HEK293 (cell line): ENCODE data around the gene KRT7.

Source experiments
- CTCF ChIA-PET: fragments of 350-600 bp; formaldehyde crosslinking; extraction: SDS; loops from one replicate; lab custom pipeline; 2021; ENCODE audit warnings: antibody characterized with exemption; lab: Yijun Ruan, JAX
- POLR2A ChIA-PET: fragments of 300-600 bp; formaldehyde crosslinking; extraction: SDS; loops from one replicate; lab custom pipeline; 2020; ENCODE audit warnings: antibody characterized with exemption, inconsistent platforms; lab: Yijun Ruan, JAX
- H3K27ac ChIP-seq: fragments of 200-500 bp; sonication (Bioruptor generic); 2 replicates; pipeline ENCODE4 v1.5.1; 2014; ENCODE audit warnings: low read depth, low read length, control low read depth, inconsistent platforms; ENCODE audit errors: extremely low read depth
- H3K36me3 ChIP-seq, 2 experiments: fragments of 200-500 bp in 1 of 2; sonication (Bioruptor generic) in 1 of 2; 1 replicate in 1 of 2; 2 replicates in 1 of 2; pipeline ENCODE4 v1.5.1; 2014 to 2017; ENCODE audit warnings: inconsistent platforms in 2 of 2, low read length in 2 of 2; ENCODE audit not compliant: control insufficient read depth in 2 of 2, insufficient read depth in 1 of 2
- H3K4me1 ChIP-seq: fragments of 200-500 bp; sonication (Bioruptor generic); 2 replicates; pipeline ENCODE4 v1.5.1; 2014; ENCODE audit warnings: mild to moderate bottlenecking, low read length, inconsistent platforms; ENCODE audit not compliant: control insufficient read depth, insufficient read depth
- H3K4me3 ChIP-seq: 2 replicates; pipeline ENCODE4 v1.5.1; 2011; ENCODE audit warnings: low read depth, mild to moderate bottlenecking, control low read depth, low read length, moderate library complexity
- H3K9me3 ChIP-seq: fragments of 200-500 bp; sonication (Bioruptor generic); 2 replicates; pipeline ENCODE4 v1.5.1; 2014; ENCODE audit warnings: low read depth, low read length, inconsistent platforms; ENCODE audit not compliant: control insufficient read depth, insufficient read depth
- FEZF1 ChIP-seq: fragments of 450-650 bp; formaldehyde crosslinking; IDR thresholded peaks from 2 replicates; pipeline ENCODE4 v1.5.1; 2016; ENCODE audit warnings: missing biosample characterization, missing genetic modification characterization
- GLI2 ChIP-seq: fragments of 450-650 bp; formaldehyde crosslinking; IDR thresholded peaks from 2 replicates; pipeline ENCODE4; 2017; ENCODE audit warnings: missing biosample characterization, missing genetic modification characterization, low read depth, borderline replicate concordance
- GLIS1 ChIP-seq: fragments of 450-650 bp; formaldehyde crosslinking; IDR thresholded peaks from 2 replicates; pipeline ENCODE4 v1.5.1; 2016; ENCODE audit warnings: missing biosample characterization, missing genetic modification characterization
- OSR2 ChIP-seq: fragments of 450-650 bp; formaldehyde crosslinking; IDR thresholded peaks from 2 replicates; pipeline ENCODE4 v1.5.1; 2016; ENCODE audit warnings: missing biosample characterization, missing genetic modification characterization
- OVOL3 ChIP-seq: fragments of 450-650 bp; formaldehyde crosslinking; IDR thresholded peaks from 2 replicates; pipeline ENCODE4 v1.5.1; 2016; ENCODE audit warnings: missing biosample characterization, missing genetic modification characterization
- WT1 ChIP-seq: fragments of 450-650 bp; formaldehyde crosslinking; IDR thresholded peaks from 2 replicates; pipeline ENCODE4 v1.5.1; 2016; ENCODE audit warnings: missing biosample characterization, missing genetic modification characterization
- ZFP37 ChIP-seq: fragments of 450-650 bp; formaldehyde crosslinking; IDR thresholded peaks from 2 replicates; pipeline ENCODE4 v1.5.1; 2016; ENCODE audit warnings: missing biosample characterization, missing genetic modification characterization
- ZNF133 ChIP-seq: fragments of 450-650 bp; formaldehyde crosslinking; IDR thresholded peaks from 2 replicates; pipeline ENCODE4 v1.5.1; 2016; ENCODE audit warnings: missing biosample characterization, missing genetic modification characterization
- ZNF146 ChIP-seq: fragments of 450-650 bp; formaldehyde crosslinking; IDR thresholded peaks from 2 replicates; pipeline ENCODE4 v1.5.1; 2016; ENCODE audit warnings: missing biosample characterization, missing genetic modification characterization
- ZNF202 ChIP-seq: fragments of 450-650 bp; formaldehyde crosslinking; IDR thresholded peaks from 2 replicates; pipeline ENCODE4 v1.5.1; 2016; ENCODE audit warnings: missing biosample characterization, missing genetic modification characterization, borderline replicate concordance
- ZNF292 ChIP-seq: fragments of 450-650 bp; formaldehyde crosslinking; IDR thresholded peaks from 2 replicates; pipeline ENCODE4 v1.5.1; 2016; ENCODE audit warnings: low read depth, missing biosample characterization, missing genetic modification characterization, borderline replicate concordance
- ZNF473 ChIP-seq: fragments of 450-650 bp; formaldehyde crosslinking; IDR thresholded peaks from 2 replicates; pipeline ENCODE4 v1.5.1; 2017; ENCODE audit warnings: missing biosample characterization, missing genetic modification characterization
- ZNF510 ChIP-seq: fragments of 450-650 bp; formaldehyde crosslinking; IDR thresholded peaks from 2 replicates; pipeline ENCODE4 v1.5.1; 2018; ENCODE audit warnings: mild to moderate bottlenecking, missing genetic modification characterization, missing biosample characterization; ENCODE audit not compliant: insufficient replicate concordance
- ZNF521 ChIP-seq: fragments of 450-650 bp; formaldehyde crosslinking; IDR thresholded peaks from 2 replicates; pipeline ENCODE4 v1.5.1; 2017; ENCODE audit warnings: missing biosample characterization, mild to moderate bottlenecking, missing genetic modification characterization
- ZNF555 ChIP-seq: fragments of 450-650 bp; formaldehyde crosslinking; conservative IDR thresholded peaks from 2 replicates; pipeline ENCODE4 v1.5.1; 2017; ENCODE audit warnings: missing biosample characterization, mild to moderate bottlenecking, missing genetic modification characterization, inconsistent platforms
- ZNF629 ChIP-seq: fragments of 450-650 bp; formaldehyde crosslinking; IDR thresholded peaks from 2 replicates; pipeline ENCODE4 v1.5.1; 2017; ENCODE audit warnings: missing biosample characterization, missing genetic modification characterization
- ZNF707 ChIP-seq: fragments of 450-650 bp; formaldehyde crosslinking; IDR thresholded peaks from 2 replicates; pipeline ENCODE4 v1.5.1; 2016; ENCODE audit warnings: missing biosample characterization, missing genetic modification characterization
- ZNF76 ChIP-seq: fragments of 450-650 bp; formaldehyde crosslinking; IDR thresholded peaks from 2 replicates; pipeline ENCODE4; 2016; ENCODE audit warnings: low read depth, missing biosample characterization, missing genetic modification characterization, borderline replicate concordance
- ZNF777 ChIP-seq: fragments of 450-650 bp; formaldehyde crosslinking; IDR thresholded peaks from 2 replicates; pipeline ENCODE4 v1.5.1; 2017; ENCODE audit warnings: missing biosample characterization, missing genetic modification characterization, borderline replicate concordance
- ZNF837 ChIP-seq: fragments of 450-650 bp; formaldehyde crosslinking; IDR thresholded peaks from 2 replicates; pipeline ENCODE4 v1.5.1; 2016; ENCODE audit warnings: missing biosample characterization, missing genetic modification characterization
- TF ChIP-seq, protein P1 (sequence below): fragments of 450-650 bp; formaldehyde crosslinking; IDR thresholded peaks from 2 replicates; pipeline ENCODE4 v1.5.1; 2016; ENCODE audit warnings: missing biosample characterization, missing genetic modification characterization, low read depth
- TF ChIP-seq, protein P2 (sequence below): fragments of 450-650 bp; IDR thresholded peaks from 2 replicates; pipeline ENCODE4 v1.5.1; 2018; ENCODE audit warnings: missing biosample characterization, missing genetic modification characterization
- TF ChIP-seq, protein P3 (sequence below): fragments of 450-650 bp; formaldehyde crosslinking; IDR thresholded peaks from 2 replicates; pipeline ENCODE4 v1.5.1; 2016; ENCODE audit warnings: missing biosample characterization, missing genetic modification characterization

Gene KRT7

DNA sequence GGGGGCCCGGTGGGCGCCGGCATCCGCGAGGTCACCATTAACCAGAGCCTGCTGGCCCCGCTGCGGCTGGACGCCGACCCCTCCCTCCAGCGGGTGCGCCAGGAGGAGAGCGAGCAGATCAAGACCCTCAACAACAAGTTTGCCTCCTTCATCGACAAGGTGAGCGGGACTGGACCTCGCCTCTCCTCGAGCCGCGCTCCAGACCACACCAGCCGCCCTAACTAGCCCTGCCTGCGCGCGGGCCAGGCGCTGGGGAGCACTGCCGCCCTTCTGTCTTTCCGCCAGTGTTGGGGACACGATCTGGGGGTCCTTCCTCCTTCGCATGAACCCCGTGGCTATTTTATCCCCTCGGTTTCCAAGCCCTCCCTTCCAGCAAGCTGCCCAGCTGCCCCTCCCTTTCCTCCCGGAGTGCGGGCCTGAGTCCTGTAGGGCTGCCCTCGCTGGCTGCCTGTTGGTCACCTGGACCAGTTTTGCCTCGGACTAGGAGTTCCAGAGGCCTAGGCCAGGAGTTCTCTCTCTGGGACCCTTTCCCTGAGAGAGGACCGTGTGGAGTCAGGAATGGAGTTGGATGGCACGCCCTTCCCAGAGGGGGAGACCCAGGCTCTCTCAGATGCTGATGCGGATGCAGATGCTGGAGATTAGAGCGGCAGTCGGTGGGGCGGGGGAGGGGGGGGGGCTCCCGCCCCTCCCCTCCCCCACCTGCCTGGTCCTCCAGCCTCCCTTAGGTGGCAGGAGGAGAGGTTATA is 592 bp downstream of the KRT7 start:
- no peaks in the 10 kb centered on the region for H3K36me3 ChIP-seq

DNA sequence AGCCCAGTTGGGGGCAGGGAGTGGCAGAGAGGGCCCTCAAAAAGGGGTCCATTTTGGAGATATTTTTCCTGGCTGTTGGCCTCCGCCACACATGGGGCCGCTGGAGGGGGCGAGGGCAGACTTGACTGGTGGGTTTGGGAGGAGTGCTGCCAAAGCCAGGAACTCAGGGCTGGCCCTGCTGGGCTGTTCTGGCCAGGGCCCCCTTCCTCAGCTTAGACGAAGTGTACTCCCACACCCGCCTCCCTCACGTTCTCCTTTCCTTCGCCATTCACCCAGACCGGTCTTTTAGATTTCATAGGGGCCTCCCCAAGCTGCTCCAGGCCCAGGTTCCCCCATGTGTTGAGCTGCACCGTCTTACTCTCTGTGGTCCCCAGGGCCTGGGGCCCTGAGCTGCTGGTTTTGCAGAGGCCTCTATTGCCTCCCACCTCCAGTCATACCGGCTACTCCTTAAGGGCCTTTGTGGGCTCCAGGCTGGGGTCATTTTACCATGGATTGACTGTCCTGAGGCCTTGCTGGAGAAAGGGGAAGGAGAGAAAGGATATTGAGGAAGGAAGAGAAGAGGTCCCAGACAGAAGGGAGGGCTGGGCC is 1.3 kb downstream of the KRT7 start:
- CTCF ChIA-PET: interaction anchor here (1.3 to 6.5 kb wide), 2 partner anchors 13 to 45 kb away, joined by 4 to 29 read pairs; no protein-coding TSS in a partner anchor
- Histone ChIP-seq H3K9me3 (no peaks in the 10 kb centered on the region), H3K4me1 (no peaks in the 10 kb centered on the region), H3K36me3 (no peaks in the 10 kb centered on the region), H3K27ac (no peak overlapping the region), H3K4me3 (no peak overlapping the region)
- TF ChIP-seq ZNF133: no peak
- TF ChIP-seq ZNF510: no peak
- TF ChIP-seq ZNF473 (tag by site-specific recombination): no peak
- no peak for TF ChIP-seq ZNF777 (tag by site-specific recombination)
- TF ChIP-seq GLIS1: no peak
- TF ChIP-seq ZNF521 (tag by site-specific recombination): no peak
- TF ChIP-seq ZNF555 (tag by site-specific recombination): no peak
- no peak for TF ChIP-seq FEZF1 (tag by site-specific recombination)
- TF ChIP-seq, protein P1, sequence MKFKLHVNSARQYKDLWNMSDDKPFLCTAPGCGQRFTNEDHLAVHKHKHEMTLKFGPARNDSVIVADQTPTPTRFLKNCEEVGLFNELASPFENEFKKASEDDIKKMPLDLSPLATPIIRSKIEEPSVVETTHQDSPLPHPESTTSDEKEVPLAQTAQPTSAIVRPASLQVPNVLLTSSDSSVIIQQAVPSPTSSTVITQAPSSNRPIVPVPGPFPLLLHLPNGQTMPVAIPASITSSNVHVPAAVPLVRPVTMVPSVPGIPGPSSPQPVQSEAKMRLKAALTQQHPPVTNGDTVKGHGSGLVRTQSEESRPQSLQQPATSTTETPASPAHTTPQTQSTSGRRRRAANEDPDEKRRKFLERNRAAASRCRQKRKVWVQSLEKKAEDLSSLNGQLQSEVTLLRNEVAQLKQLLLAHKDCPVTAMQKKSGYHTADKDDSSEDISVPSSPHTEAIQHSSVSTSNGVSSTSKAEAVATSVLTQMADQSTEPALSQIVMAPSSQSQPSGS (tag by site-specific recombination): no peak
- POLR2A ChIA-PET: no interaction called here

More for the DNA sequence above, 592 bp downstream of the KRT7 start:
- no peaks in the 10 kb centered on the region for H3K9me3 ChIP-seq
- no peak for TF ChIP-seq ZNF707 (tag by site-specific recombination)
- no peak for TF ChIP-seq ZFP37 (tag by site-specific recombination)
- no peak for TF ChIP-seq OVOL3 (tag by site-specific recombination)
- TF ChIP-seq ZNF146 (tag by site-specific recombination): no peak
- TF ChIP-seq ZNF292 (tag by site-specific recombination): no peak
- TF ChIP-seq, protein P2, sequence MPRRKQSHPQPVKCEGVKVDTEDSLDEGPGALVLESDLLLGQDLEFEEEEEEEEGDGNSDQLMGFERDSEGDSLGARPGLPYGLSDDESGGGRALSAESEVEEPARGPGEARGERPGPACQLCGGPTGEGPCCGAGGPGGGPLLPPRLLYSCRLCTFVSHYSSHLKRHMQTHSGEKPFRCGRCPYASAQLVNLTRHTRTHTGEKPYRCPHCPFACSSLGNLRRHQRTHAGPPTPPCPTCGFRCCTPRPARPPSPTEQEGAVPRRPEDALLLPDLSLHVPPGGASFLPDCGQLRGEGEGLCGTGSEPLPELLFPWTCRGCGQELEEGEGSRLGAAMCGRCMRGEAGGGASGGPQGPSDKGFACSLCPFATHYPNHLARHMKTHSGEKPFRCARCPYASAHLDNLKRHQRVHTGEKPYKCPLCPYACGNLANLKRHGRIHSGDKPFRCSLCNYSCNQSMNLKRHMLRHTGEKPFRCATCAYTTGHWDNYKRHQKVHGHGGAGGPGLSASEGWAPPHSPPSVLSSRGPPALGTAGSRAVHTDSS (tag by site-specific recombination): no peak
- TF ChIP-seq GLI2 (tag by site-specific recombination): no peak
- TF ChIP-seq WT1 (tag by site-specific recombination): no peak
- TF ChIP-seq, all 188 proteins: peak for 0
- Histone ChIP-seq H3K27ac (no peak overlapping the region), H3K4me1 (no peaks in the 10 kb centered on the region), H3K4me3 (no peak overlapping the region)
- ChIA-PET CTCF (interaction anchor here (0.6 to 6.5 kb wide), 3 partner anchors 12 to 862 kb away, joined by 3 to 29 read pairs (median 4); no protein-coding TSS in a partner anchor), POLR2A (no interaction called here)

DNA sequence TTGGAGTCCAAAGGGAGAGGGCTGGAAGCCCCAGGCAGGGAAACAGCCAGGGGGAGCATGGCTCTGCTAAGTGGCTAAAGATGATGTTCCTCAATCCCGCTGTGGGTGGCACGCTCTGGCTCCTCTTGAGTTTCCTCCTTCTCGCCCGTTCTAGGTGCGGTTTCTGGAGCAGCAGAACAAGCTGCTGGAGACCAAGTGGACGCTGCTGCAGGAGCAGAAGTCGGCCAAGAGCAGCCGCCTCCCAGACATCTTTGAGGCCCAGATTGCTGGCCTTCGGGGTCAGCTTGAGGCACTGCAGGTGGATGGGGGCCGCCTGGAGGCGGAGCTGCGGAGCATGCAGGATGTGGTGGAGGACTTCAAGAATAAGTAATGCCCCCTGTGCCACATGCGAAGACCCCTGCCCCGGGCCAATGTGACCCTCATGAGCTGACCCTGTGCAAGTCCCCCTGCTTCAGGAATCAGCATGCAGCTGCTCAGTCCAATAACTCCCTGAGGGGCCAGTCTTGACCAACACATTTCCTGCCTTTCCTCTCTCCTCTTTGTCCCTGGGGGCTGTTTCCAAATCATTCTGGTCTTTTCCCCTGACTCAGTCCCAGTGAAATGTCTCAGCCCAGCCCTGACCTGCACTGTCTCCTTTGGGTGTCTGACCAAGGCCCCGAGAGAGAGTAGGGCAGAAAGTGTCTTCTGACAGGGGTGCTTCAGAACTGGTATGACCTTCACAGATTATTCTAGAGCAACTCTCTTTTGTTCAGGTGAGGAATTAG is 2.1 kb downstream of the KRT7 start:
- POLR2A ChIA-PET: no interaction called here
- Histone ChIP-seq H3K4me3 (no peak overlapping the region), H3K4me1 (no peaks in the 10 kb centered on the region), H3K36me3 (no peaks in the 10 kb centered on the region), H3K9me3 (no peaks in the 10 kb centered on the region)
- no peak for TF ChIP-seq ZNF76 (tag by site-specific recombination)
- TF ChIP-seq ZNF202 (tag by site-specific recombination): no peak
- no peak for TF ChIP-seq ZNF837
- no peak for TF ChIP-seq OSR2
- TF ChIP-seq, protein P3, sequence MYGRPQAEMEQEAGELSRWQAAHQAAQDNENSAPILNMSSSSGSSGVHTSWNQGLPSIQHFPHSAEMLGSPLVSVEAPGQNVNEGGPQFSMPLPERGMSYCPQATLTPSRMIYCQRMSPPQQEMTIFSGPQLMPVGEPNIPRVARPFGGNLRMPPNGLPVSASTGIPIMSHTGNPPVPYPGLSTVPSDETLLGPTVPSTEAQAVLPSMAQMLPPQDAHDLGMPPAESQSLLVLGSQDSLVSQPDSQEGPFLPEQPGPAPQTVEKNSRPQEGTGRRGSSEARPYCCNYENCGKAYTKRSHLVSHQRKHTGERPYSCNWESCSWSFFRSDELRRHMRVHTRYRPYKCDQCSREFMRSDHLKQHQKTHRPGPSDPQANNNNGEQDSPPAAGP (tag by site-specific recombination): no peak
- TF ChIP-seq ZNF629 (tag by site-specific recombination): no peak
- TF ChIP-seq, all 188 proteins: peak for 0
- CTCF ChIA-PET: interaction anchor here (1.0 to 6.5 kb wide), 4 partner anchors 9 to 59 kb away, joined by 3 to 29 read pairs (median 4); no protein-coding TSS in a partner anchor
- H3K27ac ChIP-seq: no peak overlapping the region
